ENCODE results near the gene DEPDC5. TPM values are rescaled to one million over a fixed set of nuclear protein-coding genes. Genes with fewer than 3 reads are reported as not detected.

The DEPDC5 gene
- total and polyA plus RNA-seq, 9 of the 15 experiments (the other 6 are each of a cell fraction or from before 2014, with no cell fraction given), result 2.3 to 12.3 (median 10.7) TPM

- TF ChIP-seq HMGXB4 (CRISPR knock-in tag; IDR thresholded peaks at IDR 0.05) (no peak), NFATC3 (IDR thresholded peaks at IDR 0.05) (no peak), CREB1 (IDR thresholded peaks at IDR 0.05) (no peak), CREB1 (CRISPR knock-in tag; IDR thresholded peaks at IDR 0.05) (no peak)
Measured at GRCh38 chr22:31935961-31936635, 182.3 kb downstream of the DEPDC5 start (continued).

- H3K9ac ChIP-seq (ENCODE audit: insufficient read depth in 1 of 2, low read depth in 2 of 2, low read length in 2 of 2), result peak overlapping the region in 1 of 2 experiments; percentile 6; a peak in 1 of 4 replicates
- CTCF ChIA-PET (ENCODE audit: low intra/inter-chr PET ratio), result no interaction called here
- peak; percentile 88 for FAIRE-seq
- no peaks in the 10 kb centered on the region for H3K79me2 ChIP-seq (ENCODE audit: control insufficient read depth, insufficient read depth, low read length)
- no peaks in the 10 kb centered on the region for H3K36me3 ChIP-seq (ENCODE audit: control insufficient read depth, insufficient read depth, low read length)
- H3K4me3 ChIP-seq, result no peak overlapping the region
- DNase-seq (ENCODE audit: extremely low read depth in 1 of 4, low spot score in 3 of 4), result peak; percentile 28 to 89 (median 60)
- peak overlapping the region; percentile 68 for H3K4me2 ChIP-seq (ENCODE audit: insufficient read depth, low read length)
- no TSS peak for BruUV-seq (replicated peaks)
- no peaks in the 10 kb centered on the region for H4K20me1 ChIP-seq (replicated peaks; ENCODE audit: control insufficient read depth, insufficient read depth, low read length)
- no peaks in the 10 kb centered on the region for H3K9me1 ChIP-seq (ENCODE audit: control insufficient read depth, insufficient read depth, low read length)
- peak; percentile 93 for ATAC-seq
- H2AFZ ChIP-seq (ENCODE audit: low read depth, low read length), result peak overlapping the region; percentile 28; the same call in 1 of the 2 replicates
- H3K9me3 ChIP-seq (replicated peaks; ENCODE audit: control insufficient read depth, insufficient read depth, low read depth, low read length), result no peaks in the 10 kb centered on the region
- H3K4me1 ChIP-seq (replicated peaks in 1 of 2; ENCODE audit: control insufficient read depth in 2 of 2, insufficient read depth in 2 of 2, low read length in 2 of 2), result peaks cover 31 to 35% of the 10 kb centered on the region in 2 experiments; a peak in 4 of 5 replicates
- WGBS (ENCODE audit: insufficient coverage, low coverage, missing lambda C conversion rate), result 4% methylated on average over 3 of the region's 3 CpGs
- in situ Hi-C loops (cut with MboI), result no loop called here
- H3K27me3 ChIP-seq (ENCODE audit: control insufficient read depth in 2 of 2, insufficient read depth in 2 of 2, low read length in 2 of 2), result no peaks in the 10 kb centered on the region
- intact Hi-C loops (cut with micrococcal nuclease), result no loop called here
- POLR2A ChIA-PET, result interaction anchor here (0.7 to 1.9 kb wide), 2 partner anchors 9 to 175 kb away, joined by 4 to 7 read pairs; no protein-coding TSS in a partner anchor
- H3K27ac ChIP-seq (ENCODE audit: extremely low read depth, low read depth, low read length), result peak overlapping the region; percentile 8; the same call in 2 of the 3 replicates
- TF ChIP-seq SNRNP70 (optimal IDR thresholded peaks at IDR 0.05; ENCODE audit: low read depth, low read length) (no peak), ILF3 (IDR thresholded peaks at IDR 0.05; ENCODE audit: borderline replicate concordance) (no peak), MEF2A (IDR thresholded peaks at IDR 0.05; ENCODE audit: control insufficient read depth, low read depth, low read length) (no peak), ZNF444 (CRISPR knock-in tag; IDR thresholded peaks at IDR 0.05) (no peak), TCFL5 (CRISPR knock-in tag; conservative IDR thresholded peaks at IDR 0.05) (no peak), CC2D1A (IDR thresholded peaks at IDR 0.05) (peak; percentile 90; the same call in 1 of the 2 replicates), ELK3 (CRISPR knock-in tag; IDR thresholded peaks at IDR 0.05) (no peak), MXD1 (CRISPR knock-in tag; IDR thresholded peaks at IDR 0.05; ENCODE audit: borderline replicate concordance, poor library complexity, severe bottlenecking) (no peak), MECOM (CRISPR knock-in tag; IDR thresholded peaks at IDR 0.05) (0 out of 2 replicates have a peak, but pooled peaks have one; percentile 11), CTBP1 (IDR thresholded peaks at IDR 0.05; ENCODE audit: borderline replicate concordance) (0 out of 2 replicates have a peak, but pooled peaks have one; percentile 52)
Measured at GRCh38 chr22:31937341-31937740, 183.5 kb downstream of the DEPDC5 start.

All from K562 (cell line).